Activated T-cell treated with anti-CD3 and anti-CD28 coated beads, Interleukin-2, amount 50 U/mL, for 24 hours (primary cell): ENCODE data around the gene PPP1R13L.

ENCODE experiments used
- DNase-seq: peaks from one replicate; pipeline ENCODE4 v3.0.0-alpha.2; 2020
- H3K27ac Mint-ChIP-seq: 2 replicates; pipeline ENCODE4 v1.8.0; 2020; ENCODE audit warnings: mild to moderate bottlenecking, mixed read lengths
- H3K27me3 Mint-ChIP-seq: 2 replicates; pipeline ENCODE4 v1.8.0; 2020; ENCODE audit warnings: mixed read lengths
- H3K36me3 Mint-ChIP-seq: 2 replicates; pipeline ENCODE4 v1.8.0; 2020; ENCODE audit warnings: low read depth, mixed read lengths
- H3K4me1 Mint-ChIP-seq: 2 replicates; pipeline ENCODE4 v1.8.0; 2020; ENCODE audit warnings: low read depth, mixed read lengths
- H3K4me3 Mint-ChIP-seq: 2 replicates; pipeline ENCODE4 v1.8.0; 2020; ENCODE audit warnings: mild to moderate bottlenecking, moderate library complexity, mixed read lengths
- H3K9me3 Mint-ChIP-seq: 2 replicates; pipeline ENCODE4 v1.8.0; 2020; ENCODE audit warnings: mixed read lengths

PPP1R13L gene

GRCh38 chr19:45376045-45376724, 28.7 kb downstream of the PPP1R13L start:
- Mint-ChIP-seq H3K27me3 (no peaks in the 10 kb centered on the region), H3K36me3 (no peaks in the 10 kb centered on the region), H3K9me3 (no peaks in the 10 kb centered on the region), H3K4me1 (peaks cover 12% of the 10 kb centered on the region), H3K4me3 (no peak overlapping the region), H3K27ac (peak overlapping the region; percentile 66)
- no peak for DNase-seq

DNA sequence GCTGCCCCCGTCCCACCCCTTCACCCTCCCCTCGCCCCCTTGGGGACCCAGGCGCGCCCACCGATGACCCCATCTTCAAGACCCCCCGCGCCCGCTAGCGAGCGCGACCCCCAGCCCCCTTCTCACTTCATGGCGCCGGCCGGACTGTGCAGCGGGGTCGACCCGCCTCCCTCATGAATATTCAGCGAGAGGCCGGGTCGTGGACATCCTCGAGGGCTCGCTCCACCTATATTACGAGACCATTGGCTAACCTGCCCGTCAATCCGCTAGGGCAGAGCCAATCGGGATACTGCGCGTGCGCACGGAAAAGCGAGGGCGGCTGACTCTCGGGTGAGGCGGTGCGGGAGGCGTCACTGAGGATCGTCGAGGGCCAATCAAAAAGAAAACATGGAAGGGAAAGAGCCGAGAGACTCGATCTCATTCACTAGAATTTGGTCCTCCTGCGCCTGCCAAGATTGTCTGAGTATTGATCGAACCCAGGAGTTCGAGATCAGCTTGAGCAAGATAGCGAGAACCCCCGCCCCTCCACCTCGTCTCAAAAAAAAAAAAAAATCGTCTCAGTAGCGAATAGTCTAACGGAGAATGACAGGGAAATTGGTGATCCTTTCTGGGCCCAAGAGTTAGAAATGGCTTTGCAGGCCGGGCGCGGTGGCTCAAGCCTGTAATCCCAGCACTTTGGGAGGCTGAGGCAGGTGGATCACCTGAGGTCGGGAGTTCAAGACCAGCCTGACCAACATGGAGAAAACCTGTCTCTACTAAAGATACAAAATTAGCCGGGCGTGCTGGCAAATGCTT, 34.3 kb downstream of the PPP1R13L start, which contains the start of gene ERCC2:
Gene ERCC2, minus strand, starts transcription at position 164 of the 795 bp plus-strand sequence. Its CDS starts 33 bp downstream, at position 131.
- peak within 1 kb of the TSS; percentile 99 for H3K27ac Mint-ChIP-seq
- peaks cover 14% of the 10 kb centered on the region for H3K4me1 Mint-ChIP-seq
- peak; percentile 100 for DNase-seq
- peak within 1 kb of the TSS; percentile 84 for H3K4me3 Mint-ChIP-seq
- H3K36me3 Mint-ChIP-seq: peaks cover 12% of the 10 kb centered on the region
- H3K27me3 Mint-ChIP-seq: no peaks in the 10 kb centered on the region
- H3K9me3 Mint-ChIP-seq: no peaks in the 10 kb centered on the region

- peaks cover 23% of the 10 kb centered on the region for H3K36me3 Mint-ChIP-seq
- H3K27ac Mint-ChIP-seq: no peak overlapping the region
- H3K4me1 Mint-ChIP-seq: peaks cover 14% of the 10 kb centered on the region
- H3K4me3 Mint-ChIP-seq: peak overlapping the region; percentile 60
- no peak for DNase-seq
- H3K27me3 Mint-ChIP-seq: no peaks in the 10 kb centered on the region
- H3K9me3 Mint-ChIP-seq: no peaks in the 10 kb centered on the region
Observed at GRCh38 chr19:45368737-45369340, 36.0 kb downstream of the PPP1R13L start.

GRCh38 chr19:45368127-45368526, 36.7 kb downstream of the PPP1R13L start:
- no peaks in the 10 kb centered on the region for H3K9me3 Mint-ChIP-seq
- H3K4me1 Mint-ChIP-seq: peaks cover 14% of the 10 kb centered on the region
- H3K36me3 Mint-ChIP-seq: peaks cover 27% of the 10 kb centered on the region
- no peak overlapping the region for H3K27ac Mint-ChIP-seq
- H3K27me3 Mint-ChIP-seq: no peaks in the 10 kb centered on the region
- H3K4me3 Mint-ChIP-seq: no peak overlapping the region
- DNase-seq: no peak

- Mint-ChIP-seq H3K27ac (no peak overlapping the region), H3K27me3 (no peaks in the 10 kb centered on the region), H3K9me3 (no peaks in the 10 kb centered on the region), H3K4me1 (peaks cover 8% of the 10 kb centered on the region), H3K4me3 (no peak overlapping the region), H3K36me3 (peaks cover 52% of the 10 kb centered on the region)
- DNase-seq: no peak
Observed at GRCh38 chr19:45364696-45365095, 40.2 kb downstream of the PPP1R13L start.

GRCh38 chr19:45363861-45364459, 40.9 kb downstream of the PPP1R13L start:
- Mint-ChIP-seq H3K27ac (no peak overlapping the region), H3K27me3 (no peaks in the 10 kb centered on the region), H3K9me3 (no peaks in the 10 kb centered on the region), H3K4me1 (peaks cover 5% of the 10 kb centered on the region), H3K36me3 (peaks cover 58% of the 10 kb centered on the region), H3K4me3 (no peak overlapping the region)
- no peak for DNase-seq

GRCh38 chr19:45362291-45362690, 42.6 kb downstream of the PPP1R13L start:
- Mint-ChIP-seq H3K4me1 (no peaks in the 10 kb centered on the region), H3K36me3 (peaks cover 70% of the 10 kb centered on the region), H3K4me3 (no peak overlapping the region), H3K27ac (no peak overlapping the region), H3K9me3 (no peaks in the 10 kb centered on the region), H3K27me3 (no peaks in the 10 kb centered on the region)
- no peak for DNase-seq

- Mint-ChIP-seq H3K9me3 (no peaks in the 10 kb centered on the region), H3K4me3 (no peak overlapping the region), H3K36me3 (peaks cover 75% of the 10 kb centered on the region), H3K27ac (no peak overlapping the region), H3K4me1 (no peaks in the 10 kb centered on the region), H3K27me3 (no peaks in the 10 kb centered on the region)
- no peak for DNase-seq
Observed at GRCh38 chr19:45361608-45362007, 43.3 kb downstream of the PPP1R13L start.

- Mint-ChIP-seq H3K27ac (no peak overlapping the region), H3K9me3 (no peaks in the 10 kb centered on the region), H3K4me1 (no peaks in the 10 kb centered on the region), H3K4me3 (no peak overlapping the region), H3K36me3 (peaks cover 89% of the 10 kb centered on the region), H3K27me3 (no peaks in the 10 kb centered on the region)
- DNase-seq: no peak
Observed at GRCh38 chr19:45358213-45358792, 46.6 kb downstream of the PPP1R13L start.

DNA sequence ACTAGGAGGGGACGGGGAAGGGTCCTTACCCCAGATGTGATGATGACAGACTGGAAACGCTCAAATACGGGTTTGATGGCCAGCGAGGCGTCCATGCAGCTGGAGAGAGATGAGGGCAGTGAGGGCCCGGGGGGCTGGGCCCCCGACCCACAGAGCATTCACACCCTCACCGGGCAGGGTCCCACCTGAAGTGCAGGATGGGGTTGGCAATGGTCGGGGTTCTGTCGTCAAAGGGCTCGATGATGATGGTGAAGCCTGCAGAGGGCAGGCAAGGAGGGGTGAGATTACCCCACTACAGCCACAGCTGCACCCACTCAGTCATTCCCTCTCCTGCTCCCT, 47.5 kb downstream of the PPP1R13L start:
- Mint-ChIP-seq H3K36me3 (peaks cover 91% of the 10 kb centered on the region), H3K27ac (no peak overlapping the region), H3K4me1 (no peaks in the 10 kb centered on the region), H3K4me3 (no peak overlapping the region), H3K27me3 (no peaks in the 10 kb centered on the region), H3K9me3 (no peaks in the 10 kb centered on the region)
- DNase-seq: no peak

DNA sequence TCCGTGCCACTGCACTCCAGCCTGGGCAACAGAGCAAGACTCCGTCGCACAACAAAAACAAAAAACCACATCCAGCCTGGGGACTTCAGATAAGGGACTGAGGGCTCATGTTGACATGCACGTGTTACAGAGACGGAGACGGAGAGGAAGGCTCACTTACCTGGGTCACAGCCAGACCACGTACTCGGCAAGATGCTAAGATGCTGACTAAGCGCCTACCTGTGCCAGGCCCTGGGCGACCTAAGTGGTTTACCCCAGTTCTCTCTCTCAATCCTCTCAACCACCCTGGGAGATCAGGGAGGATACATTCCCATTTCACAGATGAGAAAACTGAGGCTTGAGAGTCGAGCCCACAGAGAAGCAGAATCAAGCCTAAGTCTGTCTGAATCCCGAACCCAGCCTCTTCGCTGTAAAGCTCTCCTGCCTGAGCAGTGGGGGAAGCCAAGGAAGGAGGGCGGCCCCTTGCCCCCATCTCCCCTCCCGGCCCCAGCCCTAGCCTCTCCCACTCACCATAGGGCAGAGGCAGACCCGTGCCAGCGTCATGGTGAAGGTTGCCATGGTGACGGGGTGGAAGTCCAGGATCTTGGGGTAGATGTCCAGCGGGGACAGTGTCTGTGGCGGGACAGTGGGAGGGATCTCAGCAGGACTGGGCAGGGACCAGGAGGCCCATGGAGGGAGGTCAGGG, 48.0 kb downstream of the PPP1R13L start:
- Mint-ChIP-seq H3K27me3 (no peaks in the 10 kb centered on the region), H3K27ac (no peak overlapping the region), H3K4me1 (no peaks in the 10 kb centered on the region), H3K4me3 (no peak overlapping the region), H3K36me3 (peaks cover 91% of the 10 kb centered on the region), H3K9me3 (no peaks in the 10 kb centered on the region)
- no peak for DNase-seq

DNA sequence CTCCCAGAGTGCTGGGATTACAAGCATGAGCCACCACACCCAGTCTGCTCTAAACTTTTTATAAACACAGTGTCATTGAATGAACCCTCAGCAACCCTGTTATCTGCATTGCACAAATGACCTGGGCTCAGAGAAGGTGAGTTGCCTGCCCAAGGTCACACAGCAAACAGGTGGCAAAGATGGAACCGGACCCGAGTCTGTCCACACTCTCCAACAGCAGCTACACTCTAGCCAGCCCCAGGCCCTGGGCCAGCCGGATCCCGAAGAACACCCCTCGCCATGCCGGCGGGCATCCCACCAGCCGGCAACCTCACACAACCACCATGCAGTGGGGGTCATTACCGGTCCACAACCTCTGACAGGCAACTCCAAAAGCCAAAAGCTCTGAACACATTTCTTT, 49.0 kb downstream of the PPP1R13L start:
- peaks cover 87% of the 10 kb centered on the region for H3K36me3 Mint-ChIP-seq
- no peaks in the 10 kb centered on the region for H3K4me1 Mint-ChIP-seq
- H3K9me3 Mint-ChIP-seq: no peaks in the 10 kb centered on the region
- H3K27me3 Mint-ChIP-seq: no peaks in the 10 kb centered on the region
- H3K4me3 Mint-ChIP-seq: no peak overlapping the region
- H3K27ac Mint-ChIP-seq: no peak overlapping the region
- no peak for DNase-seq

DNA sequence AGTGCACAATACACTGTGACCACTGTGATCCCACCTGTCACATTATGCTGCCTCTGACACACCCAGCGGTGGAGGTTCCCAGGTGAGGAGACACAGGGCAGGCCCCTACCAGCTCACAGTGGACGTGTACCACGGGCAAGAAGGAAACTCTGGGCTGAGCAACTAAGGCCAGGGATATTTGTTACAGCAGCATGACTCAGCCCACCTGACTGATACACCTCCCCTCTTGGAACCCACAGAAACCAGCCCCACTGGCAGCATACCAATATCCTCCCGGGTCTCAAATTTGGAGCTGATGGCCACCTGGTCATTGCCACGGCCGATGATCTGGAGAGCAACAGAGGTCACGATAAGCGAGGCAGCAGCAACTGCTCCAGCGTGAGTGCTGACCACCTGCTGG, 49.5 kb downstream of the PPP1R13L start:
- Mint-ChIP-seq H3K9me3 (no peaks in the 10 kb centered on the region), H3K4me3 (no peak overlapping the region), H3K36me3 (peaks cover 89% of the 10 kb centered on the region), H3K27ac (no peak overlapping the region), H3K27me3 (no peaks in the 10 kb centered on the region), H3K4me1 (no peaks in the 10 kb centered on the region)
- DNase-seq: no peak

DNA sequence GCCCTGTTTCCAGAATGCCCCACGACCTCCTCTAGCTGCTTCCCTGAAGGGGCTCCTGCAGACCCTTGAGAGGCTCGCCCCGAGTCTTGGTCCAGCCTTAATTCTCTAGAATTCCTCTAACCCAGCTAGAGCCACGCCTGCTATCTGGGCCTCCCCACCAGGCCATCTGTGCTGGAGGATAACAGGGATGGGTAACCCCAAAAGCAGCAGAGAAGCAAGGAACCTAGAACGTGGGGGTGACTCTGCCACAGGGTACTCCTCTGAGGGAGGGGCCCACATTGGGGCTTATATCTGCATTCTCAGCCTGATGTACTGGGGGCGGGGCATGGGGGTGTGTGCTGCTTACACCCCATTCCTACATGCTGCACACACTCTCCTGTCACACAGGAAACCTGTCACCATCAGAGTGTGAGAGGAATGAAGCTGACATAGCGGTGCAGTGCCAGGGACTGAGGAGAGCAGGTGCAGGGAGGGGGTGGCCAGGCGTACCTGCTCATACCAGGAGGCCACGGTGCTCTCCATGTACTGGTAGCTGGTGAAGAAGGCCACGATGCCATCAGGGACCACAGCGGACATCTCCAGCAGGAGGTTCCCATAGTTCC, 50.5 kb downstream of the PPP1R13L start:
- H3K9me3 Mint-ChIP-seq: no peaks in the 10 kb centered on the region
- H3K27me3 Mint-ChIP-seq: no peaks in the 10 kb centered on the region
- H3K4me1 Mint-ChIP-seq: no peaks in the 10 kb centered on the region
- no peak overlapping the region for H3K4me3 Mint-ChIP-seq
- H3K36me3 Mint-ChIP-seq: peaks cover 89% of the 10 kb centered on the region
- DNase-seq: no peak
- H3K27ac Mint-ChIP-seq: no peak overlapping the region
